Loucy (cell line): ENCODE results near the gene TLE2.

Experiments used
- CTCF ChIP-seq: fragments of 200-600 bp; sonication (generic); conservative IDR thresholded peaks from 2 replicates; pipeline ENCODE4 v1.5.1; 2014; ENCODE audit warnings: mild to moderate bottlenecking, antibody characterized with exemption, low read length
- EZH2phosphoT487 ChIP-seq: fragments of 200-600 bp; IDR thresholded peaks from 2 replicates; pipeline ENCODE4 v1.6.1; 2018; ENCODE audit warnings: antibody characterized with exemption, mild to moderate bottlenecking, moderate library complexity, borderline replicate concordance

- TF ChIP-seq CTCF (no peak), EZH2phosphoT487 (no peak)
These were observed 34.9 kb upstream of the TLE2 start for GRCh38 chr19:3064011-3064330.
